HEK293 (cell line): ENCODE results near the gene ATP5IF1.

Experiments
- HIC1 ChIP-seq: fragments of 450-650 bp; formaldehyde crosslinking; IDR thresholded peaks from 2 replicates; pipeline ENCODE4 v1.5.1; 2016; ENCODE audit warnings: missing biosample characterization, missing genetic modification characterization
- KLF1 ChIP-seq: fragments of 450-650 bp; formaldehyde crosslinking; IDR thresholded peaks from 2 replicates; pipeline ENCODE4 v1.5.1; 2016; ENCODE audit warnings: missing biosample characterization, missing genetic modification characterization
- KLF8 ChIP-seq: fragments of 450-650 bp; formaldehyde crosslinking; IDR thresholded peaks from 2 replicates; pipeline ENCODE4 v1.5.1; 2016; ENCODE audit warnings: missing biosample characterization, missing genetic modification characterization
- PRDM1 ChIP-seq: fragments of 450-650 bp; formaldehyde crosslinking; IDR thresholded peaks from 2 replicates; pipeline ENCODE4; 2016; ENCODE audit warnings: missing biosample characterization, missing genetic modification characterization
- PRDM10 ChIP-seq: fragments of 450-650 bp; formaldehyde crosslinking; IDR thresholded peaks from 2 replicates; pipeline ENCODE4 v1.5.1; 2016; ENCODE audit warnings: missing biosample characterization, missing genetic modification characterization
- PRDM4 ChIP-seq: fragments of 450-650 bp; formaldehyde crosslinking; IDR thresholded peaks from 2 replicates; pipeline ENCODE4 v1.5.1; 2017; ENCODE audit warnings: missing biosample characterization, missing genetic modification characterization
- SCRT1 ChIP-seq: fragments of 450-650 bp; formaldehyde crosslinking; IDR thresholded peaks from 2 replicates; pipeline ENCODE4 v1.5.1; 2016; ENCODE audit warnings: missing biosample characterization, missing genetic modification characterization, borderline replicate concordance
- YY2 ChIP-seq: fragments of 450-650 bp; formaldehyde crosslinking; IDR thresholded peaks from 2 replicates; pipeline ENCODE4 v1.5.1; 2016; ENCODE audit warnings: missing biosample characterization, missing genetic modification characterization
- ZBTB1 ChIP-seq: fragments of 450-650 bp; formaldehyde crosslinking; IDR thresholded peaks from 2 replicates; pipeline ENCODE4 v1.5.1; 2016; ENCODE audit warnings: missing biosample characterization, missing genetic modification characterization
- ZBTB10 ChIP-seq: fragments of 450-650 bp; formaldehyde crosslinking; IDR thresholded peaks from 2 replicates; pipeline ENCODE4 v1.5.1; 2016; ENCODE audit warnings: missing biosample characterization, missing genetic modification characterization
- ZBTB11 ChIP-seq: fragments of 450-650 bp; formaldehyde crosslinking; conservative IDR thresholded peaks from 2 replicates; pipeline ENCODE4 v1.5.1; 2016; ENCODE audit warnings: low read depth, missing biosample characterization, missing genetic modification characterization
- ZBTB20 ChIP-seq: fragments of 450-650 bp; formaldehyde crosslinking; IDR thresholded peaks from 2 replicates; pipeline ENCODE4 v1.5.1; 2016; ENCODE audit warnings: missing biosample characterization, missing genetic modification characterization
- ZBTB26 ChIP-seq: fragments of 450-650 bp; formaldehyde crosslinking; optimal IDR thresholded peaks from 2 replicates; pipeline ENCODE3; 2016; ENCODE audit warnings: missing biosample characterization, mild to moderate bottlenecking, missing genetic modification characterization
- ZFHX2 ChIP-seq: fragments of 450-650 bp; formaldehyde crosslinking; conservative IDR thresholded peaks from 2 replicates; pipeline ENCODE4 v1.5.1; 2016; ENCODE audit warnings: missing biosample characterization, missing genetic modification characterization
- ZNF335 ChIP-seq: fragments of 450-650 bp; formaldehyde crosslinking; conservative IDR thresholded peaks from 2 replicates; pipeline ENCODE4 v1.5.1; 2016; ENCODE audit warnings: missing biosample characterization, missing genetic modification characterization
- ZNF426 ChIP-seq: fragments of 450-650 bp; formaldehyde crosslinking; IDR thresholded peaks from 2 replicates; pipeline ENCODE4 v1.5.1; 2017; ENCODE audit warnings: missing biosample characterization, missing genetic modification characterization, mild to moderate bottlenecking, inconsistent platforms, moderate library complexity
- ZNF501 ChIP-seq: fragments of 450-650 bp; formaldehyde crosslinking; IDR thresholded peaks from 2 replicates; pipeline ENCODE4 v1.5.1; 2016; ENCODE audit warnings: missing biosample characterization, missing genetic modification characterization
- ZNF561 ChIP-seq: fragments of 450-650 bp; IDR thresholded peaks from 2 replicates; pipeline ENCODE4 v1.5.1; 2018; ENCODE audit warnings: missing biosample characterization, missing genetic modification characterization, borderline replicate concordance
- ZNF596 ChIP-seq: fragments of 450-650 bp; IDR thresholded peaks from 2 replicates; pipeline ENCODE4 v1.5.0; 2018; ENCODE audit warnings: missing biosample characterization, mild to moderate bottlenecking, missing genetic modification characterization, moderate library complexity
- ZNF639 ChIP-seq: fragments of 450-650 bp; formaldehyde crosslinking; IDR thresholded peaks from 2 replicates; pipeline ENCODE4 v1.5.1; 2016; ENCODE audit warnings: missing biosample characterization, missing genetic modification characterization
- ZNF768 ChIP-seq: fragments of 450-650 bp; formaldehyde crosslinking; IDR thresholded peaks from 2 replicates; pipeline ENCODE4 v1.5.1; 2018; ENCODE audit warnings: missing biosample characterization, mild to moderate bottlenecking, missing genetic modification characterization

The ATP5IF1 gene

GRCh38 chr1:28232558-28233263 is 3.2 kb upstream of the ATP5IF1 start, which contains the start of gene DNAJC8 (continued):
- TF ChIP-seq ZBTB11 (tag by site-specific recombination): 0 out of 2 replicates have a peak, but pooled peaks have one; percentile 34
- TF ChIP-seq ZNF335 (tag by site-specific recombination): peak; percentile 97
- peak; percentile 83; the same call in 1 of the 2 replicates for TF ChIP-seq ZNF501 (tag by site-specific recombination)
- no peak for TF ChIP-seq PRDM10
- peak; percentile 75 for TF ChIP-seq SCRT1 (tag by site-specific recombination)
- TF ChIP-seq ZBTB26 (tag by site-specific recombination): peak; percentile 37
- peak; percentile 89 for TF ChIP-seq YY2
- TF ChIP-seq KLF8: peak; percentile 72
- 0 out of 2 replicates have a peak, but pooled peaks have one; percentile 36 for TF ChIP-seq PRDM4 (tag by site-specific recombination)
- no peak for TF ChIP-seq ZNF426 (tag by site-specific recombination)
- 0 out of 2 replicates have a peak, but pooled peaks have one; percentile 10 for TF ChIP-seq HIC1 (tag by site-specific recombination)
- peak; percentile 43 for TF ChIP-seq KLF1 (tag by site-specific recombination)
- TF ChIP-seq ZFHX2 (tag by site-specific recombination): peak; percentile 74
- TF ChIP-seq ZBTB10: 0 out of 2 replicates have a peak, but pooled peaks have one; percentile 40
- TF ChIP-seq ZNF561 (tag by site-specific recombination): peak; percentile 40; the same call in 1 of the 2 replicates
- TF ChIP-seq ZNF768 (tag by site-specific recombination): no peak
- TF ChIP-seq ZBTB1 (tag by site-specific recombination): no peak
- no peak for TF ChIP-seq ZNF639 (tag by site-specific recombination)
- TF ChIP-seq ZNF596 (tag by site-specific recombination): no peak
- no peak for TF ChIP-seq PRDM1 (tag by site-specific recombination)
- TF ChIP-seq ZBTB20 (tag by site-specific recombination): 0 out of 2 replicates have a peak, but pooled peaks have one; percentile 26
